ENCODE measurements around the gene SYNE2. TPM values are rescaled to one million over a fixed set of nuclear protein-coding genes. Genes with fewer than 3 reads are reported as not detected.
"Not testable (repeated sequence)": the region's sequence is repeated elsewhere in the genome, so short reads cannot be mapped to it uniquely, and the experiment has no call there.

The SYNE2 gene
- total RNA-seq, 1 experiment from 2014 or later, result 22.2 TPM

DNA sequence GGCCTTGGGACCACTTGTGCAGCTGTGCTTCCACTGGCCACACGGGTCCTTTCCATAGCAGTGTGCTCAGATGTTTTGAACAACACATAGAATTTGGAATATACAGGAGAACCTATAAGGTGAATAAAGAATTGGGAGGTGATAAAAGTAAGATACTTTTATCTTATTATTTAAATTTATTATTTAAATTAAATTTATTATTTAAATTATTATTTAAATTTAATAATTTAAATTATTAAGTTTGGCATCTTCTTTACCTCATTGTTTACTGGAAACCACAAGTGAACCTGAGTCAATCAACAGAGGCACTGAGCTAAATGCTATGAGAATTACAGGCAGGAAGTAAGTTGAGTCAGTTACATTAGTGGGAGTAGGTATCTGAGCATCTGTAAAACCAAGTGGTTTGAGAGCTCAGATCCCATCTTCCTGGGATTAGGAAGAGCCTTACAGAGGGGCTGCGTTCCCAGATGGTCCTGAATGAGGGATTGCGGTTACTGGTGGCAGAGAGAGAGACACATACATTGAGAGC is 338.2 kb downstream of the SYNE2 start:
- no peak for DNase-seq (ENCODE audit: low read depth)

GRCh38 chr14:64191756-64192155 is 339.0 kb downstream of the SYNE2 start:
- peak; percentile 64 for DNase-seq (ENCODE audit: low read depth)

GRCh38 chr14:64193821-64194220 is 341.0 kb downstream of the SYNE2 start:
- DNase-seq (ENCODE audit: low read depth), result no peak

- no peak for DNase-seq (ENCODE audit: low read depth)
These were observed 341.6 kb downstream of the SYNE2 start for GRCh38 chr14:64194404-64194803.

DNA sequence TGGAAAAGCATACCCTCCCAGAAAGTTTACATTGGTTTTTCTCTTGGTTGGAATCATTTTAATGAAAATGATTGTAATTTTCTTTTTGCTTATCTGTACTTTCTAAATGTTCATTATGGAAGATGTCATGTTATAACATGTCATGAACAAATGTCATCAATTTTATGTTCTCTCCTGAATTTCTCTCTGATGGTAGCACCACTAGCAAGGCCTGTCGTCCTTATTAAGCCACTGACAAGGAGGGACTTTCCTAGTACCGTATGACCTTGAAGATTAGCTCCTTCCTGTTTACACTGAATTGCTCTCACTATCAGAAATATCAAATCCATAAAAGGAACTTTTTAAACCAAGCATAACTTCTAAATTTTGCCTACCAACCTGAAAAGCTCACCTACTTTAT is 342.4 kb downstream of the SYNE2 start:
- no peak for DNase-seq (ENCODE audit: low read depth)

DNA sequence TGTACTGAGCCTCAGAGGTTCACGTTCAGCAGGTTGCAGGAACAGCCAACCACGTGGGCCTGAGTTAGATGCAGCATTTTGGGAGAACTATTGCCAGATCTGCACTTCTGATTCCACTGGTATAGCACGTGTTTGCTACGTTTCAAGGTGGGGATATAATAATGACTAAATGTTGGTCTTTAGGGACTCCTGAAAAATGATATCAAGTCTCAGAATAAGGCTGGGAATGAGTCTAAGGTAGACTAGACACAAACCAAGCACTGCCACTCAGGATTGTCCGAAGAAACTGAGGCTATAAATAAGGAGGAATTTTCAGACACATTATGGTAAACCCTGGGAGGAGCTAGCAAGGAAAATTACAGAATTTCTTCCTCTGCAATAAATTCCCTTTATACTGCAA is 343.3 kb downstream of the SYNE2 start:
- DNase-seq (ENCODE audit: low read depth), result no peak

DNA sequence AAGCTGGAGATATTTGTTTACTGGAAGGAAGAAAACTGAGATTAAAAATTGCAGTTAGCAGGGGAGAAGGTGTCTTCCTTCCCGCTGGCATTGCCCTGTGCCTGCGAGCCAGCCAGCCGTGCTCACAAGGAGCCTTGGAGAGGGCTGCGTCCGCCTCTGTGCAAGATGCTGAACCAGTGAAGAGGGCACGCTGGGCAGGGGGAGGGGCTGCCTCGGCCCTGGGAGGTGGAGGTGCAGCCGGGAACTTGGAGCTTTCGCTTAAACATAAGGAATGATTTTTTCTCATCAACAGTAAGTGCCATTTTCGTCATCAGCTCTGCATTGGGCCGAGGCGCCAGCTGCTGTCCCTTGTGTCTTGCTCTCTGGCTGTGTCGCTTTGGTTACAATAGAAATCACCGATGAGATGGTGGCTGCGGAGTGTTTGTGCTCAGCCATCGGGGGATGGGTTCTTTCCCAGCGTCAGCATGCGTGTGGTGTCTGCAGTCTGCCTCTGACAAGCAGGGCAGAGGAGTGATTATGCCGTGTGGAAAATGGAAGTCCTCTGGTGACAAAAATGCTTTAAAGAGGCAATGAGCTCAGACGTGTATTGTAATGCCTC is 344.1 kb downstream of the SYNE2 start:
- DNase-seq (ENCODE audit: low read depth), result no peak

DNA sequence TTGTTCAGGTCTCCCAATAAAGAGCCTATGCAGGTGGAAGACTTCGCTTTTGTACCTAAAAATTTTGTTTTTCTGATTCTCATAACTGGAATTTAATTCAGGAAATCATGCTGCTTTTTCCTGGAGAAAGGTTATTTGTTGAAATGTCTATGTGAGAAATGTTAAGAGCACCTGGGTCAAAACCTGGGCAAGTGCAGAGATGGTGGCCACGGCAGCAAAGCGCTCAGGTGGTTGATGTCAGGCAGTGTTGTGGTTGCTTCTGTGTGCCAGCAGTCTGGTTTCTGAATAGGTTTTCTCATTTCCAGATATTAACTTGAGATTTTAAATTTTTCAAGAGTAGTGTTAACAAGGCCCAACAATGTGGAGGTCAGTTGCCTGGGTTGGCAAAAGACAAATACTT is 345.2 kb downstream of the SYNE2 start:
- no peak for DNase-seq (ENCODE audit: low read depth)

DNA sequence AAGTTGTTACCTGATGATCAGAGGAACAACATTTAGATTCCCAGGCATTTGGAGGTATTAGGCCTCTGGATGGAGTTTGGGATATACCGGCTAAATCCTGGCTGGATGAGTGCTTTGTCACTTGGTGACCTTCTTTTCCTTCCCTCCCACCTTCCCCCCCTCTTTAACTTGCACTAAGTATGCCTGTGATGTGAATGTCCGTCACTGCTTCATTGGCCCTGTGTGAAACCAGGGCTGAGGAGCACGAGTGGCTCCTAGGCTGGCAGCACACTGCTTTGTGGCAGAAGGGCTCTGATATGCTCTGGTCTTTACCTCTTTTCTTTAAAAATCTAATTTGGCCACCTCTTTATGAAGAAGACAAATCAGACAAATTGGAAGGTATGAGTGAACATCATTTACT is 345.7 kb downstream of the SYNE2 start:
- no peak for DNase-seq (ENCODE audit: low read depth)

DNA sequence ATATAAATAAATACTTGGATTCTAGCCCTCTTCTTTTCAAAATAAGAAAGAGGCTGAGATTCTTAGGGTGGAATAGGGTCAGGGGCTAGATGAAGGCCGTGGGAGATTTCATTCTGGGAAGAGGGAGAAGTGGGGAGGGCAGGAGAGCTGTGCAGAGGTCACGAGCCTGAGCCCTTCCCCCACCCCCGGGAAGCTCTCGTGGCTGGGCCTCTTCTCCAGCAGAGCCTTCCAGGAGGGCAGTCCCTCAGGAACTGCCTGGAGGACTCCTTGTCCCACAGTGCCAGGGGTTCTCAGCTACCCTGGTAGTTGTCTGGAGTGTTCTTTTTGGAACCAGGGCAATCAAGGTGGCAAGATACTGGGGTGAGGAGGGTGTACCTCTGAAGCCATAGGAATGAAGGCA is 347.4 kb downstream of the SYNE2 start:
- DNase-seq (ENCODE audit: low read depth), result no peak

- DNase-seq (ENCODE audit: low read depth), result no peak
These were observed 348.5 kb downstream of the SYNE2 start for GRCh38 chr14:64201296-64201695.

- no peak for DNase-seq (ENCODE audit: low read depth)
These were observed 349.2 kb downstream of the SYNE2 start for GRCh38 chr14:64201921-64202545.

DNA sequence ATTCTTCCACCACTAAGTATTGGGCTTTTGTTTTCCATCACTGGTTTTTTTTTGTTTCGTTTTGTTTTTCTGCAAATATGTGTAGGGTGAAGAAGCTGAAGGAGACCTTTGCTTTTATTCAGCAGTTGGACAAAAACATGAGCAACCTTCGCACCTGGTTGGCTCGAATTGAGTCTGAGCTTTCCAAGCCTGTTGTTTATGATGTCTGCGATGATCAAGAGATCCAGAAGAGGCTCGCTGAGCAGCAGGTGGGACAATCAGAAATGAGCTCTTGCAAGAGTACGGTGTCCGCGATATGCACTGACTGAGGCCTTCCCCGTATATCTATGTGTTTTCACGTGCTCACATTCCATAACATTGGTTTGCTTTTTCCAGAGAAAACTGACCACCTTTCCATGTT is 349.9 kb downstream of the SYNE2 start:
- no peak for DNase-seq (ENCODE audit: low read depth)

DNA sequence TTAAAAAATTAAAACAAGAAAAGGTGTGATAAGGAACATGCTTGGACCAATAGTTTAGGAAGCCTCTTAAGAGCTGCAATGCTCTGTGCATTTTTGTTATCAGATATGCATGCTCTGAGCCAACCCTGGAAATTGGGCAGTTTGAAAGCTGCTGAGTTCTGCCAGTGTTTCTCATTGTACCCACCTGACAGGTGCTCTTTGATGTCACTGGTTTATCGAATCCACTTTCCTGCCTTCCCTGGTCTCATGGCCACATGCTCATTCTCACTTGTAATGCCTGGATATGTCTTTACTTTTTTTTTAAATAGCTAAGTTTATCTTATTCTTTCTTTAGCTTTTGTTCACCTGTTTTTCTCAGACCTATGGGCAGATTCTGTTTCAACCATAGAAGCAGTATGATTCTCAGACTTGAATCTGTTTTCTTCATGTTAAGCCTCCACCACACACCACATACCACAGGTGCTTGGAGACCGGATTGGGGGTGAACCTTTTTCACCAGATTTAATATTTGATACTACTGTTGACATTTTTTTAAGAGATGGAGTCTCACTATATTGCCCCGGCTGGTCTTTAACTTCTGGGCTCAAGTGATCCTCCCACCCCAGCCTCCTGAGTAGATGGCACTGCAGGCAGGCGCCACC is 350.7 kb downstream of the SYNE2 start:
- no peak for DNase-seq (ENCODE audit: low read depth)

DNA sequence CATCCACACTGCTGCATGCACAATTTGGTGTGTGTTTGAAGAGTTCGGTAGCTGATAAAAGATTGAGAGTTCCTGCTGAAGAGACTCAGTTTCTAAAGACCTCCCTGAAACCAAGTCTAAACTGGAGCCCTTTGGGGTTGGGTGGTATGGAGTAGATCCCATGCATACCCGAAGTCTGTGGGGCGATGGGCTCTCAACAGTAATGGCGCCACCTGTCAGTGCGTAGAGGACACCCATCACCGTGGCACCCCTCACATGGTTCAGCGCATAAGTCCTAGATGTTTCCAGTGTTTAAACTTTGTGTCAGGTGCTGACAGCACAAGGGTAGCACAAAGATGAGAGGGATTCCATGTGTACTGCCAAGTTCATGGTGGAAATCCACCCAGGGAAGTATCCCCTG is 355.5 kb downstream of the SYNE2 start:
- DNase-seq (ENCODE audit: low read depth), result no peak

GRCh38 chr14:64208981-64209380 is 356.2 kb downstream of the SYNE2 start:
- no peak for DNase-seq (ENCODE audit: low read depth)

DNA sequence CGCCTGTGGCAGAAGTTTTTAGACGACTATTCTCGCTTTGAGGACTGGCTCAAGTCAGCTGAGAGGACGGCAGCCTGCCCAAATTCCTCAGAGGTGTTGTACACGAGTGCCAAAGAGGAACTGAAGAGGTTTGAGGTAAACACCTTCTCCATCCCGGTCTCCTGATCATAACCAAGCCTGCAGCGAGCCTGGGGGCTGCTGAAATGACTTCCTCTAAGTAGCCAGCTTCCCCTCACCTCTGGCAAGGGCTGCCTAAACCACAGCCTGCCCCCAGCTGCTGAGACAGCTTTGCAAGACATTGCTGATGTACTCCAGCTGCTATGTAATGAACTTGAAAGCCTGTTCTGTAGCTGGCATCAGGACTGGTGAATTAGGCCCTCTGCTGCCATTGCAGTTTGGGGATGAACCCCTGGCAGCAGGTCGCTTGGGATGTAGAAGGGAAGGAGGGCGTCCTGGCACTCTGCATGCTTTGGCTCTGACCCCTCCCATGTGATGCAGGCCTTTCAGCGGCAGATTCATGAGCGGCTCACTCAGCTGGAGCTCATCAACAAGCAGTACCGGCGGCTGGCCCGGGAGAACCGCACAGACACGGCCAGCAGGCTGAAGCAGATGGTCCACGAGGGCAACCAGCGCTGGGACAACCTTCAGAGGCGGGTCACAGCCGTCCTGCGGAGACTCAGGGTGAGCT is 356.8 kb downstream of the SYNE2 start:
- no peak for DNase-seq (ENCODE audit: low read depth)

GRCh38 chr14:64210216-64210615 is 357.4 kb downstream of the SYNE2 start:
- no peak for DNase-seq (ENCODE audit: low read depth)

DNA sequence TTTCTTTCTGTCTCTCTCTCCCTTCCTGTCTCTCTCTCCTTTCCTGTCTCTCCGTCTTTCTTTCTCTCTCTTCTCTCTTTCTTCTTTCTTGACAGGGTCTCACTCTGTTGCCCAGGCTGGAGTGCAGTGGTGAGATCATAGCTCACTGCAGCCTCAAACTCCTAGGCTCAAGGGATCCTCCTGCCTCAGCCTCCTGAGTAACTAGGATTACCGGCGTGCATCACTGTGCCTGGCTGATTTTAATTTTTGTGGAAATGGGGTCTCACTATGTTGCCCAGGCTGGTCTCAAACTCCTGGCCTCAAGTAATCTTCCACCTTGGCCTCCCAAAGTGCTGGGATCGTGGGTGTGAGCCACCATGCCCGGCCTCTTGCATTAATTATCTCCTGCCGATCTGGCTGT is 358.1 kb downstream of the SYNE2 start:
- DNase-seq (ENCODE audit: low read depth), result not testable (repeated sequence)

DNA sequence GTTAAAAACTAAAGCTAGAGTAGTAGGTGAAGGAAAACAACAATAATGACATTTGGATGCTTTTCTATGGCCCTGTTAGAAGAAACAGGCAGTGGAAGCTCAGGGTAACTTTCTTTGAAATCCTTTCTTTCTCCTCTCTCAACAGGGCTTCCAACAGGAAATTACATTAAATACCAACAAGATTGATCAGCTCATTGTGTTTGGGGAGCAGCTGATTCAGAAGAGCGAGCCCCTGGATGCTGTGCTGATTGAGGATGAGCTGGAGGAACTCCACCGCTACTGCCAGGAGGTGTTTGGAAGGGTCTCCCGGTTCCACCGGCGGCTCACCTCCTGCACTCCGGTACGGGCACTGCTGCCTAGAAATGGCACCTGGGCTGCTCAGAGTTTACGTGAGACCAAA is 359.9 kb downstream of the SYNE2 start:
- no peak for DNase-seq (ENCODE audit: low read depth)

- no peak for DNase-seq (ENCODE audit: low read depth)
These were observed 360.3 kb downstream of the SYNE2 start for GRCh38 chr14:64213086-64213485.

- no peak for DNase-seq (ENCODE audit: low read depth)
These were observed 361.2 kb downstream of the SYNE2 start for GRCh38 chr14:64213853-64214570.

Data from RPMI7951 (cell line).